Keratinocyte (primary cell): Measurements from ENCODE around the gene KIF13A.

Source experiments
- CTCF ChIP-seq, 3 experiments: IDR thresholded peaks in 1 of 3; conservative IDR thresholded peaks in 1 of 3; optimal IDR thresholded peaks in 1 of 3; 2 replicates in 2 of 3; 3 replicates in 1 of 3; pipeline versions ENCODE3 to v1.5.1; 2011; ENCODE audit warnings: low read length in 3 of 3, mild to moderate bottlenecking in 3 of 3, moderate library complexity in 2 of 3, control low read depth in 1 of 3, inconsistent platforms in 1 of 3; ENCODE audit not compliant: insufficient read depth in 2 of 3; ENCODE audit errors: extremely low read depth in 1 of 3
- EZH2 ChIP-seq: IDR thresholded peaks from one replicate; pipeline ENCODE4 v1.6.1; 2012; ENCODE audit warnings: inconsistent platforms, mild to moderate bottlenecking, low read length, moderate library complexity

GRCh38 chr6:17869010-17869752 lies 118.3 kb downstream of the KIF13A start:
- TF ChIP-seq CTCF (optimal IDR thresholded peaks at IDR 0.05 in 1 of 3, IDR thresholded peaks at IDR 0.05 in 1 of 3, conservative IDR thresholded peaks at IDR 0.05 in 1 of 3; ENCODE audit: extremely low read depth in 1 of 3, insufficient read depth in 2 of 3, low read length in 3 of 3) (no peak), EZH2 (no peak)
